ENCODE data around the gene IFITM5.

Gene IFITM5

DNA sequence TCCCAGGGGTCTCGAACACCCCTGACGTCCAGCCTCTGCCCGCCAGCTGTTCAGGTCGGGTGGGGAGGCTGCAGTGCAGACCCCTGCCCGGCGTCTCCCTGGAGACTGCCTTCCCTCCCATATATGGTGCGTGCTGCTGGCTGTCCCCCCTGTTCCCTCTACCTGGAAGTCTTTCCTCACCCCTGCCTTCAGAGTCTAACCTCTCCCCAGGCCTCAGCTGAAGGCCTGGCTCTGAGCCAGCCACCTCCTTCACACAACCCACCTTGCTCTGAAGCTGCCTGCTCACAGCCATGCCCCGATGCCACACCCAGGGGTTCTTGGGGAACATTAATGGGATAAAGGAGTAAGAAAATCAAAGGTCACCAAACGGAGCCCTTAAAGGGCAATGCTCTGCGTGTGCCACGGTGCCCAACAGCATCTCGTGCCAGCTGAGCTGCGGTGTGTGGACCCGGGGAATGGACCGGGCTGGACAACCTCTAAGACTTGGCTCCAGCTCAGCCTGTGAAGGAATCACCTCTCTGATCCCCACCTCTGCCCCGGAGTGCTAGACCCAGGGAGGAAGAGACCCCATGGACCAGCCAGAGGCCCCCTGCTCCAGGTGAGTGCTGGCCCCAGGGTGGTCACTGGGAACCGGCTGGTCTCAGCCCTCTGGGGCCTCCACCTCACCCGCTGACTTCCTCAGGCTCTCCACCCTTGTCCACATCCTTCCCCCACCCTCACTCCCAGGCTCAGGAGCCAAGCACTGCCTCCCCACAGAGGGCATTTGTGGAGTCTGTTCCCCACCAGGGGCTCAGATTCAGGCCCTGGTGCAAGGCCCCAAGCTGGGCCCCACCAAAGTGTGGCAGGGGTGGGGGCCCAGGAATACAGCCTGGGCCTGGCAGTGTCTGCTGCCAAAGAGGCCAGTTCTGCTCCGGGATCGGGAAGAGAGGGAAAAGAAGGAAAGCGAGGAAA, 21.1 kb downstream of the IFITM5 start, which contains the start of gene NLRP6:
NLRP6 (plus strand) TSS at position 407 of the 951 bp plus-strand sequence; CDS start at position 570, 163 bp downstream.
- H3K27me3 ChIP-seq (replicated peaks; ENCODE audit: control insufficient read depth, insufficient read depth, low read length): peaks cover 2% of the 10 kb centered on the region; the same call in 1 of the 2 replicates
- TF ChIP-seq, protein P1, sequence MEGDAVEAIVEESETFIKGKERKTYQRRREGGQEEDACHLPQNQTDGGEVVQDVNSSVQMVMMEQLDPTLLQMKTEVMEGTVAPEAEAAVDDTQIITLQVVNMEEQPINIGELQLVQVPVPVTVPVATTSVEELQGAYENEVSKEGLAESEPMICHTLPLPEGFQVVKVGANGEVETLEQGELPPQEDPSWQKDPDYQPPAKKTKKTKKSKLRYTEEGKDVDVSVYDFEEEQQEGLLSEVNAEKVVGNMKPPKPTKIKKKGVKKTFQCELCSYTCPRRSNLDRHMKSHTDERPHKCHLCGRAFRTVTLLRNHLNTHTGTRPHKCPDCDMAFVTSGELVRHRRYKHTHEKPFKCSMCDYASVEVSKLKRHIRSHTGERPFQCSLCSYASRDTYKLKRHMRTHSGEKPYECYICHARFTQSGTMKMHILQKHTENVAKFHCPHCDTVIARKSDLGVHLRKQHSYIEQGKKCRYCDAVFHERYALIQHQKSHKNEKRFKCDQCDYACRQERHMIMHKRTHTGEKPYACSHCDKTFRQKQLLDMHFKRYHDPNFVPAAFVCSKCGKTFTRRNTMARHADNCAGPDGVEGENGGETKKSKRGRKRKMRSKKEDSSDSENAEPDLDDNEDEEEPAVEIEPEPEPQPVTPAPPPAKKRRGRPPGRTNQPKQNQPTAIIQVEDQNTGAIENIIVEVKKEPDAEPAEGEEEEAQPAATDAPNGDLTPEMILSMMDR (IDR thresholded peaks at IDR 0.05; ENCODE audit: insufficient read depth, low read length, poor library complexity, severe bottlenecking): no peak
- no peak within 1 kb of the TSS for H3K4me3 ChIP-seq (replicated peaks; ENCODE audit: low read depth, low read length)
- H3K36me3 ChIP-seq (ENCODE audit: control insufficient read depth, insufficient read depth, low read length): no peaks in the 10 kb centered on the region
- DNase-seq (ENCODE audit: extremely low read depth, insufficient read length): no peak

DNA sequence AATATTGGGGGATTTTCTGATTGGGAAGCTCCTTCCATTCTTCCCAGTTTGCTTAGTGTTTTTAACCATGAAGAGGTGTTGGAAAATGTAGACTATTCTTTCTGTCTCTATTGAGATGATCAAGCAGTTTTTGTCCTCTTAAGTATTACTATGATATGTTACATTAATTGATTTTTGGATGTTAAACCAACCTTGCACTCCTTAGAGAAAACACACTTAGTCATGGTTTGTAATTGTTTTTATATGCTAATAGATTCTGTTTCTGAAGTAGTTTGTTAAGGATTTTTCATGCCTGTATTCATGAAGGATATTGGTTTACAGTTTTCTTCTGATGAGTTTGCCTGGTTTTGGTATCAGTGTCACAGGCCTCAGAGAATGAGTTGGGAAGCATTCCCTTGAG, 23.1 kb downstream of the IFITM5 start:
- TF ChIP-seq, protein P1 (IDR thresholded peaks at IDR 0.05; ENCODE audit: insufficient read depth, low read length, poor library complexity, severe bottlenecking): no peak
- DNase-seq (ENCODE audit: extremely low read depth, insufficient read length): no peak
- Histone ChIP-seq H3K27me3 (replicated peaks; ENCODE audit: control insufficient read depth, insufficient read depth, low read length) (no peaks in the 10 kb centered on the region; the same call in 1 of the 2 replicates), H3K4me3 (replicated peaks; ENCODE audit: low read depth, low read length) (no peak overlapping the region), H3K36me3 (ENCODE audit: control insufficient read depth, insufficient read depth, low read length) (no peaks in the 10 kb centered on the region)

DNA sequence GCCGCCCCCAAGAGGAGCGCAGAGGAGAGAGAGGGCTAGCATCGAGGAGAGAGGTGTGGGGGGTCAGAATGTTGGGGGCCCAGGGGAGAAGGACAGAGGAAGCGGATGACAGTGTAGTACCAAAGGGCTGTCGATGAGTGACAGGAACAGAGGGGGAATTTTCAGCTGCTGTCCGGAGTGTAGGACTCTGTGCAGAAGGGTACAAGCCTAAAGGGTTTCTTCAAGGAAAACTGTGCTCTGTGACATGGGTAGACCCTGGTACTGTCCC, 26.5 kb downstream of the IFITM5 start:
- Histone ChIP-seq H3K27me3 (replicated peaks; ENCODE audit: control insufficient read depth, insufficient read depth, low read length) (no peaks in the 10 kb centered on the region), H3K4me3 (replicated peaks; ENCODE audit: low read depth, low read length) (no peak overlapping the region), H3K36me3 (ENCODE audit: control insufficient read depth, insufficient read depth, low read length) (no peaks in the 10 kb centered on the region)
- DNase-seq (ENCODE audit: extremely low read depth, insufficient read length): no peak
- TF ChIP-seq, protein P1 (IDR thresholded peaks at IDR 0.05; ENCODE audit: insufficient read depth, low read length, poor library complexity, severe bottlenecking): no peak

DNA sequence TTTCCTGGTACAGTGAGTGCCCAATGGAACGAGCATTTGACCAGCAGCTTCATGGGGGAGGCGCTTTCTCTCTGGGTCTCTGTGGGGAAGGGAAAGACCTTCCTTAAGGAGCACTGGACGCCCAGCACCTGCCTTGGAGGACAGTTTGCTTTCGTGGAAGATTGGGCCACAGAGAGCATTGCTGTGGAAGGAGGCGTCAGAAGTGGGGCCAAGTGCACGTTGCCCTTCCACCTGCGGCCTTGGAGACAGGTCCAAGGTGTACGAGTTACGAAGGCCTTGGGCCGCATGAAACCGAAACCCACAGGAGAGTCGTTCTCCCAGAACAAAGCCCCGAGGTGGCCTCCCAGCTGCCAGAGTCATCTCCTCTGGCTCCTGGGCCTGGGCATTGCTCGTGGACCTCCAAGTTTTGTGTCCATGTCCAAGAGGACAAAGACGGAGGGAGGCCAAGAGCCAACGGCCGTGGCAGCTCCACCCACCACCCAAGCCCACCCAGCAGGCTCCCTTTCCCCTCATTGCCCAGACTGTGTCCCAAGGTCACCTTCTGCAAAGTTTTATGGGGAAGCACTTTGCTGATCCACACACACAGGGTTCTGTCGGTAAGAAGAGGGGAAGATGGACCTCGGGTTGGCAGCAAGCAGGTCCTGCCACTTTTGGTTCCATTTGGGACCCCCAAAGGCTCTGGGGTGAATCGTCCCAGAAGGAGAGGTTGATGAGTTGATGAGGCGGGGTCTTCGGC, 27.0 kb downstream of the IFITM5 start:
- TF ChIP-seq, protein P1 (IDR thresholded peaks at IDR 0.05; ENCODE audit: insufficient read depth, low read length, poor library complexity, severe bottlenecking): no peak
- Histone ChIP-seq H3K4me3 (replicated peaks; ENCODE audit: low read depth, low read length) (no peak overlapping the region), H3K36me3 (ENCODE audit: control insufficient read depth, insufficient read depth, low read length) (no peaks in the 10 kb centered on the region), H3K27me3 (replicated peaks; ENCODE audit: control insufficient read depth, insufficient read depth, low read length) (no peaks in the 10 kb centered on the region)
- no peak for DNase-seq (ENCODE audit: extremely low read depth, insufficient read length)

DNA sequence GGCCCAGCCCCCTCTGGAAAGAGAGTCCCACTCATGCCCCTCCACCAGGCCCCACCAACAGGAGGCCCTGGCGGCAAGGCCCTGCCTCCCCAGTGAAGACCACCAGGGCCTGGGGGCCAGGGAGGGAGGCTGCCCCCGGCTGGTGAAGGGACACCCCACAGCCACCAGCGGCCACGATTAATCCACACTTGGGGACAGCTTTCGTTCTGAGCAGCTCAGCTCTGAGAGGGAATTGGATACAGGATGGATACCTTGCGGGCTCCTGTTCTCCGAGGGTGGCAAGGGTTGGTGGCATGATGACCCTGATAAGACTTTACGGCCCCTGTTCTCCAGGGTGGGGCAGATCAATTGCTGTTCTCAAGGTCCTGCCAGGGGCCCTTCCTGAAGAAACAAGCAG, 28.0 kb downstream of the IFITM5 start:
- TF ChIP-seq, protein P1 (IDR thresholded peaks at IDR 0.05; ENCODE audit: insufficient read depth, low read length, poor library complexity, severe bottlenecking): no peak
- Histone ChIP-seq H3K4me3 (replicated peaks; ENCODE audit: low read depth, low read length) (no peak overlapping the region), H3K36me3 (ENCODE audit: control insufficient read depth, insufficient read depth, low read length) (no peaks in the 10 kb centered on the region), H3K27me3 (replicated peaks; ENCODE audit: control insufficient read depth, insufficient read depth, low read length) (no peaks in the 10 kb centered on the region)
- DNase-seq (ENCODE audit: extremely low read depth, insufficient read length): no peak

Measured in GM06990 (cell line).